ENCODE measurements around the gene STARD3.

STARD3 gene

DNA sequence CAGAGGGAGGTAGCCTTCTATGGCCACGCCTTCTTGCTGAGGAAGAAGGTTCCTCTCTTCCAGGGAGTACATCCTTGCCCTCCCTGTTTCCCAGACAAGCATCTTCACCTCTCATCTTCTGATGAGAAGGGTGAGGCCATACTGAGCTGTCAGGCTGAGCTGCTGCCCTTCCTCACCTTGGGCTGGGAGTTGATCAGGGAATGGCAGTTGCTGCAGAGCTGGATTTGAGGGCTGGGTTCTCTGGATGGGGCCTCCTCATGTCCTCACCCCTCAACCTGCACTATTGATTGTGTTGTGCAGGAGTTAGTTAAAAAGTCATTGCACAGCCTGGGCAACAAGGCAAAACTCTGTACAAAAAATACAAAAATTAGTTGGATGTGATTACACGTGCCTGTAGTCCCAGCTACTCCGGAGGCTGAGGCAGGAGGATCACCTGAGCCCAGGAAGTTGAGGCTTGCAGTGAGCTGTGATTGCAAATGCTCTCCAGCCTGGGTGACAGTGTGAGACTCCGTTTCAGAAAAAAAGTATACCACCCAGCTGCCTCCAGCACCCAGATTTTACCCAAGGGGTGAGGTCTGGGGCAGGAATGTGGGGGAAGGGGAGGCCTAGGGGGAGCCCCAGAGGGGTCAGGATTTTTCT, 65.0 kb downstream of the STARD3 start:
- TF ChIP-seq CTCF (IDR thresholded peaks at IDR 0.05) = no peak

DNA sequence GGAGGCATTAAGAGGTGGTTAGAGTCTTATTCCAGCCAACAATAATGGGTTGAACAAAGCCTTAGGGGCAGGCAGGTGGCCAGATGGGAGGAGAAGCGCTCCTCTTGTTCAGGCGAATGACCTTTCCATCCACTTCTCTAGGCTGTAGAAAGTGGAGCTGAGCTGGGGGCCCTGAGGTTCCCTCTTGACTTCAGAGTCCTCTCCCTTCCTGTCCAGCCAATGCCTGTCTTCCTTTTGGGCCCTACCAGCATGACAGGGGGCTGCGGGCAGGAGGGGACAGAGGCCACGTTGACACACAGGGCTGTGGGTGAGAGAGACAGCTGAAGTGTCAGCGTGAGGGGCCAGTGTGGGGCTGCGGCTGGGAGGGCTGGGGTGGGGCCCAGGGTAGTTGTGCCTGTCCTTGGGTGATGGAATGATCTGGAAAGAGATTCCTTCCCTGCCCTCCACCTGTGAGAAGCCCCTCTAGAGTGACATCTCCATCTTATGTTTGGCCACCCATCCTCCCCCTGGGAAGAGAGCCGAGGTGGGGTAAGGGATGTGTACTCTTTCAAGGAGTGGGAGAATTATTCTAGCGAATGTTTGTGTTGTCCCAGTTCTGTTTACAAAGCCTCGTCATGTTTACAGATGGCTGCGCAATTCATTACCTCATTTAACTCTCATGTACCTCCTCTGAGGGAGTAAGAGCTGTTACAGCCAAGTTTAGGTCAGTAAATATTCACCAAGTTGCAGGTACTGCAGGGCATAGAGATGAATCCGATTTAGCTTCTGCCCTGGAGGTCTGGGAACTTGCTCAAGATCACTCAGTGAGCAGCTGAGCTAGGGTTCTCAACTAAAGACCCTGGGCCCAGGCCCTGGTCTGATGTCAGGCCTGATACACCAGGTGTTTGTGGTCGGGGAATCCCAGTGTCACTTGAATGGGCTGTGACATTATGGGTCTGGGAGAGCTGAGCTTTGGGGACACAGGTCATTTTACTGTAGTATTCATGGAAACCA, 66.3 kb downstream of the STARD3 start:
- no peak for TF ChIP-seq CTCF (IDR thresholded peaks at IDR 0.05)

- no peak for TF ChIP-seq CTCF (IDR thresholded peaks at IDR 0.05)
These were observed 67.0 kb downstream of the STARD3 start for GRCh38 chr17:39703913-39704312.

DNA sequence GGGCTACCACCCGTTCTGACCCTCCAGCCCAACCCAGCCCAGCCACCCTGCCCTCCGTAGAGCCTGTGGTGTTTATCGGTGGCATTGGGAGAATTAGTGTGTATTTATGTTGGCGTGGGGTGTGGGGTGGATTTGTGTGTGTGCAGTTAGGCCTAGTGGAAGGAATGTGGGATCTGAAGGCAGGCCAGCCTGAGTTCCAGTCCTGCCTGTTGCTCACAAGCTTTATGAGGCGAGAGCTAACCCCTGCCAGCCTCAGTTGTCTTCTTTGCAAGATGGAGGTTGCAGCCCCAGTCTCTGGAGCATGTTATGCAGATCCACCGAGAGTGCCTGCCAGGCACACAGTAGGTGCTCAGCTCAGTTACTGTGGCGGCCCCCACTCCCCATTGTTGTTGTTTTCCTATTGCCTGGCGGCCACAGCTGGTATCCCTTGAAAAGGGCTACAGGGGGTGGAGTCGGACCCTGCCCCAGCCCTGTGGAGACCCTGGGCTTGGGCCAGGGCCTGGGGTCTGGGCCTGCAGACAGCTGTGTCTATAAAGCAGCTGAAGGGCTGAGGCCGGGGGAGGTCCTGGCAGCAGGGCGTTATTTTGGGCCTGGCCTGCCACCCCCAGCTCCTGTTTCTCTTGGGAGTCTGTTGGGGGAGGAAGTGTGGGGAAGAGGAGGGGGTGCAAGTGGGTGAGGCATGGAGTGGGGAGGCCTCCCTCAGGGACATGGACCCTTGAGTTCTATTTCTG, 68.0 kb downstream of the STARD3 start:
- peak; percentile 19; the same call in 1 of the 2 replicates for TF ChIP-seq CTCF (IDR thresholded peaks at IDR 0.05)

GRCh38 chr17:39705786-39706348, 68.9 kb downstream of the STARD3 start:
- no peak for TF ChIP-seq CTCF (IDR thresholded peaks at IDR 0.05)

DNA sequence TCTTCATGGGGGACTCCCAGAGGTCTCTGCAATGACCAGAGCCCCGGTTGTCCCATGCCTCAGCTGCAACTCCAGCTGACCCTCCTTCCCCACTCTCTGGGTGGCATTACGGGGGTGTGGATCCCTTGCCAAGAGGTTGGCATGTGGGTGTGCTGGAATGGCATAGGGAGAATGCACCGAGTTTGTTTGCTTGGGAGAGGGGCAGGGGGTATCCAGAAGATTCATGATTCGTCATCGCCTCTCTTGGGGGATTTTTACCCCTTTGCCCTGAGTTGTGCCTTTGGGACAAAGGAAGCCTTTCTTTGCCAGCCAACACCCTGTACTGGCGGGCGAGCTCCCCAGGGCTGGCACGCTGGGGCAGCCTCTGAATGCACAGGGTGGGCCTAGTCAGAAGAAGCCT, 69.4 kb downstream of the STARD3 start:
- TF ChIP-seq CTCF (IDR thresholded peaks at IDR 0.05) = no peak

DNA sequence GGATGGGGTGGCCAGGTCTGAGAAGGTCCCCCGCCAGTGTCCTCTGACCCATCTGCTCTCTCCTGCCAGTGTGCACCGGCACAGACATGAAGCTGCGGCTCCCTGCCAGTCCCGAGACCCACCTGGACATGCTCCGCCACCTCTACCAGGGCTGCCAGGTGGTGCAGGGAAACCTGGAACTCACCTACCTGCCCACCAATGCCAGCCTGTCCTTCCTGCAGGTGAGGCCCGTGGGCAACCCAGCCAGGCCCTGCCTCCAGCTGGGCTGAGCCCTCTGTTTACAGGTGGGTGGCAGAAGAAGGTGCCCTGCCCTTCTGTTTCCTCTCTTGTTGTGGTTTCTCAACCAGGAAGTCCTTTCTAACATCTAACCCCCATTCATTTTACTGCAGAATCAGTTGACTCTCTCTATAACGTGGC, 70.0 kb downstream of the STARD3 start:
- no peak for TF ChIP-seq CTCF (IDR thresholded peaks at IDR 0.05)
